SKM-1 (cell line): ENCODE results near the gene RASAL1.
"Not testable (repeated sequence)": the region's sequence is repeated elsewhere in the genome, so short reads cannot be mapped to it uniquely, and the experiment has no call there.

Source experiments
- DNase-seq: peaks from one replicate; lab custom pipeline; 2025; ENCODE audit not compliant: unreplicated experiment; lab: John Stamatoyannopoulos, UW

Gene RASAL1

DNA sequence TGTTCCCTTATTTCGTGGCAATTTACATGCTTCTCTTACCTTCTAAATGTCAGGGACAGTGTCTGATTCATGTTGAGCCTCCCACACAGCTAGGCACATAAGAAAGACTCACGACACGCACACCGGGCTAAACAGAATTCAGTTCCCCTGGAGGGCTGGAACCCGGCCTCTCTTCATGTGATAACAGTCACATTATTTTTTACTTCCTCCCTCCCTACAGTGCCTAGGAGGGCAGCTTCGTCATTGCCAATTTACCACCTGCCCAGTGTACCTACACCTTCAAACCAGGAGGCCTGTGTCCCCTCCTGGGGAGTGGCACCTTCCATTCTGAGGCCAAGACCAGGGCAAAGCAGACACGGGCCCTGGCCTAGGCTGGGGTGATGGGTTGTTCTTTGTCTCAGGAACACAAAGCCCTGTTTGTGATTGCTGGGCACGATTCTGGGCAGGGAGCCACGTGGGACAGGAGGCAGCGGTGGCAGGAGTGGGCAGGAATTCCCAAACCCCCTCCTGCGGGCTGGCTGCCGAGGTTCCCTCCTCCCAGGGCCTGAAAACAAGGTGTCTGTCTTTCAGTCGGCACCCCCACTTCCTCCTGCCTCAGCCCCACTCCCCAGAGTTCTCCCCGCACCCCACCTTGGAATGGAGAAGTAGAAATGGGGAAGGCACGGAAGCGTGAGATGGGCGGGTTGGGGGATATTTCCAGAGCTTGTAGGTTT is 6.8 kb upstream of the RASAL1 start:
- DNase-seq, result peak; percentile 38

DNA sequence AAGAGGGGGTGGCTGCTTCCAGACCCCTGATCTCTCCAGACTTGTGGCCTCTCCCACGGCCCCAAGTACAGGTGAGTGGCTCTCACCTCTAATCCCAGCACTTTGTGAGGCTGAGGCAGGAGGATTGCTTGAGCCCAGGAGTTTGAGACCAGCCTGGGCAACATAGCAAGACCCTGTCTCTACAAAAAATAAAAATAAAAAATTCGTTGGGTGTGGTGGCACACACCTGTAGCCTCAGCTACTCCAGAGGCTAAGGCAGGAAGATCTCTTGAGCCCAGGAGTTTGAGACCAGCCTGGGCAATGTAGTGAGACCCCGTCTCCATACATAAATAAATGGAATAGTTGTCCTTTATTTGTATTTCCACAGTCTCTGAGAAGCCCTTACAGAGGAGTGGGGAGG is 6.2 kb upstream of the RASAL1 start:
- not testable (repeated sequence) for DNase-seq

DNA sequence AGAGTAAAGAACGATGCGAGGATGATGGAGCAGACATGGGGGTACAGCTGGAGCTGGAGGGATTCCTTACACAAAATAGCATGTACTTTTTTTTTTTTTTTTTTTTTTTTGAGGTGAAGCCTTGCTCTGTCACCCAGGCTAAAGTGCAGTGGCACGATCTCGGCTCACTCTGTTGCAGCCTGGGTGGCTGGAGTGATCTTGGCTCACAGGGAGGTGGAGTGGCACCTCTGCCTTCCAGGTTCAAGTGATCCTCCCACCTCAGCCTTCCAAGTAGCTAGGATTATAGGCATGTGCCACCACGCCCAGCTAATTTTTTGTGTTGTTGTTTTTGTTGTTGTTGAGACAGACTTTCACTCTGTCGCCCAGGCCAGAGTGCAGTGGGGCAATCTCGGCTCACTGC is 5.1 kb upstream of the RASAL1 start:
- no peak for DNase-seq

DNA sequence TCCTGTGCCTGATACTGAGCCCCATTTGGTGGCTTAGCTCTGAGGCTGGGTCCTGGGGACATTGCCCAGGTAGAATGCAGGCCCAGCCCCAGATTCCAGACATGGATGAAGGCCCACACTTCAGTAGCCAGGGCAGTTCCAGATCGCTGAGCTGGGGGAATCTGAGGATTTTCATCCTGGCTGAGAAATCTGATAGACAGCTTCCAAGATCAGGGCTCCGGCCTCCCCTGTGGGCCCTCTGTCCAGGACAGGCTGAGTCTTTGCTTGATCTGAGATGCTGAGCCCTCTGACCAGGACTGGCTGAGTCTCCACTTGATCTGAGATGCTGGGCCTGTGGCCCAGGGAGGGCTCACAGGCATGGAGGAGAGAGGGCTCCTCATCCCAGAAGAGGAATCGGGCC is 3.3 kb upstream of the RASAL1 start:
- DNase-seq, result no peak

DNA sequence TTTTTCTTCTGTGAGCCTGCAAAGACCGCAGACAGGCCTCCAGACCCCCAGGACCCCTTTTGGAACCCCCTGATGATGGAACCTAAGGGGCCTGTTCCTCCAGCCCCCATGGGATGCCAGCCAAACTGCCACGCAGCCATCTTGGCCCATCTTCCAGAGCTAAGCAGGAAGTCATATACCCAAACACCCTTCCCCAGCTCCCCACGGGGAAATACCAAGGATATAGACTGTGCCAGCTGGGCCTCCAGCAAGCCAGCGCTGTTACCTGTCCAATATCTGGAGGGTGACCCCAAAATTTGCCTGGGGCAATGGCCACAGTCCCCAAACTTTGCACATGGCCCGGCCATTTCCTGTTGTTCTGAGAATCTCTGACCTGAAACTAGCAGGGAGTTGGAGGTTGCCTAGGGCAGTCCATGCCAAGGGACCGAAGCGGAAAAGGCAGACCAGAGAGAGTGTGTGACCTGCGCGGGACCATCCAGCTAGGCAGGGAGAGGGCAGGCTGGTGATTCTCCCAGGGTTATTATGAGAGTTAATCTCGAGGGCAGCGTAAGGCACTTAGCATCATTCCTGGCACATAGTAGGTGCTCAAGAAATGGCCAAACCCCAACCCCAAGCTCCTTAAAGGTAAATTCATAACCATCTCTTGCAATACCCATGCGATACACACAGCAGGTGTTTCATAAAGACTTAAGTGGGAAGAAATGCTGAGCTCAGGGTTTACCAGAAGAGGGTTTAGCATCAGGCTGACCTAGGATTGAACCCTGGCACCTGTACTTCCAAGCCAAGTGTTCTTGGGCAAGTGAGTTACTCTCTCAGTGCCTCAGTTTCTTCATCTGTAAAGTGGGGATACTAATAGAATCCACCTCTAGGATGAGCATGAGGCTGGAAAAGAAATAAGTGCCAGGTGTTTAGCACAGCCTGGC is 2.6 kb upstream of the RASAL1 start:
- DNase-seq, result no peak

DNA sequence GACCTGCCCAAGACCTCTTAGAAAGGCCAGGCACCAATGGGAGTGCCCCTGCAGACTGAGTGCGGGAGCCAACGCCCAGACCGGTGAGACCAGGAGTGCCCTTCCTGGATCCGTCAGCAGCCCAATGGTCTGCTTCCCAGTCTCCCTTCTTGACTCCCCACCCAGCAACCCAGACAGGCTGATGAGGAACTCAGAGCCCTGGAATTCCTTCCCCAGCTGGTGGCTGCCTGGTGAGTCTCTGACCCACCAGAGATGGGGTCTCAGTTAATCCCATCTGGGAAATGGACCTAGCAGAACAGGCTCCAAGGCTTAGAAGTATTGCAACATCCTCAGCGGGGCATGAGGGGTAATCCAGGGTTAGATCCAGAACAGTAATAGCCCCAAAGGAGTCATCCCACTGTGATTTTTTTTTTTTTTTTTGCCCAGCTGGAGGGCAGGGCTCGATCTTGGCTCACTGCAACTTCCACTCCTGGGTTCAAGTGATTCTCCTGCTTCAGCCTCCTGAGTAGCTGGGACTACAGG is 1.5 kb upstream of the RASAL1 start:
- no peak for DNase-seq

DNA sequence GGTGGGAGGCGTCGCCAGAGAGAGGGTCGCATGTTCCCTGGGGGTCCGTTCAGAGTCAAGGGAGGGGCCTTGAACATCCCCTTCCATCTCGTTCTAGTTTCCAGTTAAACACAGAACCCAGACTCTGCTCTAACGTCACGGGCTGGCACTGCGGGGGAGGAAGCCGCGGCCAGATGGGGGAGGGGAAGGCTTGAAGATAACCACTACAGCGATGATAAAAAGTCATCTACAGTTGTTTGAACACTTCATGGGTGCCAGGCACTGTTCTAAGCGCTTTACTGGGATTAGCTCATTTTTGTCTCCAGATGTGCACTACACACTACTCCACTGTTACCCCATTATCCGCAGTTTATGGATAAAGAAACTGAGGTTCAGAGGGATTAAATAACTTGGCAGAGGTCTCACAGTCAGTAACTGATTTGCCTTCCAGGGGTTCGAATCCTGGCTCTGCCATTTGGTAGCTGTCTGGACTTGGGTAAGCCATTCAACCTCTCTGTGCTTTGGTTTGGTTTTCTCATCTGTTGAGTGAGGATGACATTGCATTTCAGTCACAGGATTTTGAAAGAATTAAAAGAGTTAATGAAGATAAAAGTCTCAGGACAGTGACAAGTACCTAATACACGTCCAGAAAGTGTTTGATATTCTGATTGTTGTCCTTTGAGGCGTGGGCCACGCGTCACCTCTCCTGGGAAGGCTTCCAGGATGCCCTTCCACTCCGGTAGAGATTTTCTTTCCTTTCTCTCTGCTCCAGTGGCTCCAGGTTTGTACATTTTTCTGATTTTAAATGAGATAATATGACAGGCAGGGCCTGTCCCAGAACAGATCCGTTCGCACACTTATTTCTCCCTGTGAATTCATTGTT is 798 bp upstream of the RASAL1 start:
- no peak for DNase-seq

DNA sequence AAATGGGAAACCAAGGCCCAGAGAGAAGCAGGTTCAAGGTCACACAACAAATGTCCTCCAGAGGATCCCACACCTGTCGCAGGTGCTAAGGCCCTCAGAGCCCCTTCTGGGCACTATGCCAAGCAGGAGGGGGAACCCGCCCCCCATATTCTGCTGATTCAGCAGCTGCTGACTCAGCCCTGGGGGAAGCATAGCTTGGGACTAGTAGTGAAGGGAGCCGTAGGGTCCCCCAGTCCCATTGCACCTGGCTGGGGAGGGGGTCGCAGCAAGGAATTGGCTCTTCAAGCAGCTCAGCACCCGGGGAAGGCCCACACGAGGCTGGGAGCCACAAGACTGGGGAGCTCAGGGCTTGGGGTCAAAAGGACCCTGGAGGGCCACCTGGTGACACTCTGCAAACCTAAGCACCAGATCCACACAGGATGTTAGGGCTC is 1.0 kb downstream of the RASAL1 start:
- DNase-seq, result no peak

DNA sequence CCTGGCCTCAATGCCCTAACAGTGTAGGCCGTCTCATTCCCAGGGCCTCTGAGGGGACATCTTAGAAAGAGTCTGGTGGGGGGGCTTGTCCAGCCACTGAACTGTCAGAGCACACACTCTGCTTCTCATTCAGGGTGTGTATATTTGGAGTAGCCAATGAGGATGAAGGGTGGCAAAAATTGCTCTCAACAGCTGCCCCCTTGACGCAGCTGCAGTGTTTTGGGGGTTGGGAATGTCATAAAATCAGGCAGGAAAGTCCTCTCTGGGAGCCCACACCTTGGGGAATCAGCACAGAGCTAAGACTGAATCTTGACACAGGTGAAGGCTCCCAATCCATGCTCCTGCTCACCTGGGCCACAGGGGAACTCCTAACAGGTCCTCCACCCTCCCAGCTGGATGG is 1.5 kb downstream of the RASAL1 start:
- DNase-seq, result no peak

DNA sequence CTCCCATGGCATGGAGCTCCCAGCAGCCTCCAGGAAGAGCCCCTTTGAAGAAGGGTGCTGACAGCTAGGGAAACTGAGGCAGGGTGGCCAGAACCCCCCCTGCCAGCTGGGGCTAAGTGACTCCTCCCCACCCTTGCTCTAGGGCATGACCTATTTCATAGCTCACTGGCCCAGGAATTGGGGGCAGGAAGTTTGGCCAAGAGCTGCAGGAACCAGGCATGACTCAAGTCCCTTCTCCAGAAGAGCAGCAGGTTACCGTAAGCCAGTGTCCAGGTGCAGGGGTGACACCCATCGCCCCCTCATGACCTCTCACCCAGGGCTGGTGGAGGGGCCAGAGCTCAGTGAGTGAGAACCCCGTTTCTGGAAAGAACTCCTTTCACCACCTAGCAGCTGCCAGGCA is 1.9 kb downstream of the RASAL1 start:
- DNase-seq, result no peak

DNA sequence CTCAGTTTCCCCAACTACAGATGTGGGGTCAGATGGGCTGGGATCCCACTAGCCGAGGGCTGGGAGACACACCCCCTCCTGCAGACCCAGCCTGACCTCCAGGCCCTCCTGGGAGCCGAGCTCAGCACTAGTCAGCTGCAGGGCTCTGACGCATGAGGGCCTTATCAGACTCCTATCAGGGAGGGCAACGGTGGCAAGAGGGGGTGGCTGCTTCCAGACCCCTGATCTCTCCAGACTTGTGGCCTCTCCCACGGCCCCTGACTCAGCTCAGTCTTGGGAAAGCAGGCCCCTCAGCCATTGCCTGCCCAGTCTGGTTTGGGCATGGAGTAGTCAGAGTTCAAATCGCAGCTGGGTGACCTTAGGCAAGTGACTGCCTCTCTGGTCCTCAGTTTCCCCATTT is 2.5 kb downstream of the RASAL1 start:
- no peak for DNase-seq

DNA sequence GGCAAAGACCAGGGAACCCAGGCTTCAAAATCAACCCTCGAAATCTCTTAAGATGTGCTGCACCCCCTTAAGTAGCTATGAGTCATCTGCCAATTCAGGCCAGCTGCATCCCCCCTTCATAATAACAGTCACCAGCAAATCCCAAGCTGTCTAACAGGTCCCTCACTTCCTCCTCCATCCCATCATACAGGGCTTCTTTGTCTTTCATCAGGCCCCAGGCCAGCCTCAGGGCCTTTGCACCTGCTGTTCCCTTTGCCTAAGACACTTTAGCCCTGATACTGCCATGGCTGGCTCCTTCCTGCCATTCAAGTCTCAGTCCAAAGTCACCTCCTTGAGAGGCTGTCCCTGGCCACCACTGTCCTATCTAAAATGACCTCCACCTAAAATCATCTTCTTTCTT is 4.0 kb downstream of the RASAL1 start:
- no peak for DNase-seq

DNA sequence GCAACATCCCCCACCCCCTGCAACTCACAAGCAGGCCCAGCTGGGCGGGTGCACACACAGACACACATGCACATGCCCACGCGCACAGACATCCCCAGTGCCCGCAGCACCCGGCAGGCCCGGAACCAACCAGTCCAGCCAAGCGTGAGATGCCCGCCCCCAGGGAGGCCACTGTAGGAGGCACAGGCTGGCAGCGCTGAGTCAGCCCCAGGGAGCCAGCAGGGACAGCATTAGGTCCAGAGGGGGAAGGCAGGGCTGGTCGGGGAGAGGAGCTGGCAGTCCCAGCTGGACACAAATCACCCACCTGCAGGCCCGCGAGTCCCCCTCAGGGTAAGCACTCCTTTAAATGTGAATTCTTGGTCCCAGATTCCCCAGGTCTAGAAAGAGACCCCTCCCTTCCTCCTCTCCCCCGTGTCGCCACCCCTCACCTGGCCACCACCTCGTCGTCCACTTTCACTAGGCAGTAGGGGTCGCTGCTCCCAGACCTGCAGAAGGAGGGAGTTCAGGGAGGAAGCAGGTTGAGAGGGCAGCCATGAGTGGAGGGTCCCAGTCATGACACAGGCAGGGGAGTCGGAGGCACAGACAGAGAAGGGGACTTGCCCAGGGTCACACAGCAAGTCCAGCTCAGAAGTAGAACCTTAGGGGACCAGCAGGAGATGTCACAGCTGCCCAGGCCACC is 5.0 kb downstream of the RASAL1 start:
- DNase-seq, result no peak

DNA sequence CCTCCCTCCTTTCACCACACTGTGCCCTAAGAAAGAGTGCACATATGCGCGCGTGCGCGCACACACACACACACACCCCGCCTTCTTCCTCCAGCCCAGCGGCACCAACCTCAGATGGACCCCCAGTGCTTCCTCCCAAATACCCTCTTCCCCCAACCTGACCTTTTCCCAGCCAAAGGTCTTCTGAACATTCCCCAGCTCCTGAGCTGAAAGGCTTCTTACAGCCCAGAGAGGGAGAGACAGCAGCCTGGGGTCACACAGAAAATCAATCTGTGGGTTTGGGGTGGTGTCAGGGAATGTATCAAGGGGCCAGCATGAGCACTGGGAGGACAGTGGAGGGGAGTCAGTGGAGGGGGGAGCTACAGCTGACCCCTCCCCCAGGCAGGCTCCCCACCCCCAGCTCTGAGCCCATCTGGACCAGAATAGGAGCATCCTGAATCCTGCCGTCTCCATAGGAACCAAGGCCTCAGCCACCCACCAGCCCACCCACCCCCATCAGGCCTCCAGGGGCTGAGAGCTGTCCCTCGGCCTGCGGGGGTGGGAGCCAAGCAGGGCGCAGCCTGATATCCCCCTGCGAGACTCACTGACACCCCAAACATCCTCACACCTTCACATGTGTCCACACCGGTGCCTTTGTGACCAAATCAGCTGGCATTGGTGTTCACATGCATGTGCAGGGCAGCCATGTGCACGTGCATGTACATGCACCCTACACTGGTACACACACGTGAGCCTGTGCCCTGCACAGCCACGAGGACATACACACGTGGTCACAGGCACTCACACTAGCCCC is 5.7 kb downstream of the RASAL1 start:
- DNase-seq, result no peak

DNA sequence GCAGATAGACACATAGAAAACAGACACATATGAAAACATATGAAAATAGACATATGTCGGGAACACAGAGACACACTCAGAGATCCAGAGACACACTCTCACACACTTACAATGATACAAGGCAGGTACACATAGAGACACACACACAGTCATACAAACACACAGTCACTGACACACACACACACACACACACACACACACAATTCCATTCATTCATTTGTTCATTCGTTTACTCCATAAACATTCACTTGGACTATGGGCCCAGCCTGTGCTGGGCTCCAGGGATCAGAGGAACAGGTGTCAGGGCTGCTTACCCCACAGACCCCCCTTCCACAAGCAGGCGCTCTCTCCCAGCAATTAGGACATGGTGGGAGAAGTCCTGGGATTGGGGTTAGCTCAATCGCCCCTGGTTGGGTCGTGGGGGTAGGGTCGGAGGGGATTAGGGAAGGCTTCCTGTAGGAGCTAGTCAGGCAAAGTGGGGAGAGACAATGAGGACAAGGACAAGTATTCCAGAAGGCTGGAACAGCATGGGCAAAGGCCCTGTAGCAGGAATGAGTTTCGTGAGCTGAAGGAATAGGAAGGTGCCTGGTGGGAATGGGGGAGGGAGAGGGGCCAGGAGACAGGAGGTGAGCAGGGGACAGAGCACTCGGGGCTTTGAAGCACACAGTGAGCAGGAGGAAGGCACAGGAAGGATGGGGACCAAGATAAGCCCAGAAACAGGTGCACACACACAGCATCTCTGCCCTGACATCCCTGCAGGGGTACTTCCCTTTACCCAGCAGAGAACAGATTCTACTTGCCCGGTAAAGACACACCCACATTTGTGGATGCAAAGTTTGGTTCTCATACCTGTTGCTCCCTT is 6.5 kb downstream of the RASAL1 start:
- DNase-seq, result no peak

DNA sequence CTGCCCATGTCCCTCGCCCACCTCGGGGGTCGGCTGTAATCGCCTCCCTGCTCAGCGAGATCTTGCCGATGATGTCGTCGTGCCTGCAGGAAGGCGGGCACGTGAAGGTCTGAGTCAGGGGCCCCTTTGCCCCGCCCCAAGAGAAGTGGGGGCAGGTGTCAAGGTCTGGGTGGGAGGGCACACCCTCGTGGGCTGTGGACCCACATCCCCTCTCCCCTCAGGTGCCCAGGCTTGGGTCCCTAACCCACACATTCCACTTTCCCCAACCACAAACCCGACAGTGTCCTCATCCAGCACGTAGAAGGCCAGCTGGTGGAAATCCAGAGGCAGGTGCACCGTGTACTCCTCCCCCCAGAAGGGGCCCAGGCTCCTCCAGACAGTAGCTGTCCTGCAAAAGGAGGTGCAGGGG is 7.8 kb downstream of the RASAL1 start:
- no peak for DNase-seq

DNA sequence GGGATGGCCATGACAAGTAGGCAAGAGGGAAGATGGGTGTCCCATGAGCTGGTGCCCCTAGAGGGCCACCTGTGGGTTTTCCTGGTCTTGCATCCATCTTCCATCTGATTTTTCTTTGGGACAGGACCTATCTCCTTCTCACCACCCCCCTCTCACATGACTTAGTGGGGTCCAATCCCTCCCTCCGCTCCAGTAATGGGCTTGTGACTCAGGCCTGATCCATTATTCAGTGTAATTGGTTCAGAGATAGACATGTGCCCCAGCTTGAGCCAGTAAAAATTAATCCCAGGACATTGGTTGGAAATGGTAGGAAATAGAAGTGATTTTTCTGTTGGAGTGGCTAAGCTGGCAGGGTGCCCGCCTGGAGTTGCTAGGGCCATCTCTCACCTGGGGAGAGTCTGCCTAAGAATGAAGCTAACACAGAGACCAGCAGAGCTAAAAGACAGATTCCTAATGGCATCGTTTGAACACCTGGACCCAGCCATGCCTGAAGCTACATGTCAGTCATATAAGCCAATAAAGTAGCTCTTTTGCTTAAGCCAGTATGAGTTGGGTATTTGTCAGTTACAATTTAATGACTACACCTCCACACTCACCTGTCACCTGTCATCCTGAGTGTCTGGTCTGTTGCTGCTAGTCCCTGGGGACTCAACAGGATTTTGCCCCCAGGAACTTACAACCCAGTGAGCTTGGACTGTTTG is 14.7 kb downstream of the RASAL1 start:
- no peak for DNase-seq

DNA sequence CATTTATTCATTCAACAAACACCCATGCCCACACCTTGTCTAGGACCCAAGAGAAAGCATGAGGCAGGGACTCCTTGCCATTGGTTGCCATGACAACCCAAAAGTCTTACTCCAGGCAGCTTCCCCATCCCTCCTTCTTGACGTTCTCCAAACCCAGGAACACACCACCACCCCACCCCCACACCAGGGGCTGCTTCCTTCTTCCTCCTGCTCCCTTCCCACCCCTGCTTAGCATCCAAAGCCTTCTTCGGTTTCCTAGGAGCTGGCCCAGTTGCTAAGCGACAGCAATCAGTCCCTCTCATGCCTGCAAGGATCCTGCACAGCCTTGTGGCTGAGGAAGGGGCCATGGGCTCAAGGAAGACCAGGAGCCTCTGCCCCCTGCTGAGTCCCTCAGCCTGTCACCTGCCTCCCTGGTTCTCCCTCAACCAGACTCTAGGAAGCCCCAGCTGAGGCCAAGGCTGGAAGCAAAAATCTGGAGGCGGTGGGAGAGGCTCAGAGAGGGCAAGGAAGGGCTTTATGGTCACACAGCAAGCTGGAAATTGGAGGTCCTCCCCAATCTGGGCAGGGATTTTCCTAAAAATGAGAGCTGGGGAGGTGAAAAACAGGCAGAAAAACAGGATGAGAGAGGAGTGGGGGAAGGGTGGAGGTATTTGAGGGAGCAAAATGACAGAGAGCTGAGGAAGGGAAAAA is 15.4 kb downstream of the RASAL1 start:
- no peak for DNase-seq
